Central memory CD4-positive, alpha-beta T cell (primary cell): ENCODE measurements around the gene CHST15.
"Not testable (repeated sequence)": the region's sequence is repeated elsewhere in the genome, so short reads cannot be mapped to it uniquely, and the experiment has no call there.

ENCODE experiments used
- DNase-seq: peaks from one replicate; pipeline ENCODE4 v3.0.0; 2022

CHST15 gene

DNA sequence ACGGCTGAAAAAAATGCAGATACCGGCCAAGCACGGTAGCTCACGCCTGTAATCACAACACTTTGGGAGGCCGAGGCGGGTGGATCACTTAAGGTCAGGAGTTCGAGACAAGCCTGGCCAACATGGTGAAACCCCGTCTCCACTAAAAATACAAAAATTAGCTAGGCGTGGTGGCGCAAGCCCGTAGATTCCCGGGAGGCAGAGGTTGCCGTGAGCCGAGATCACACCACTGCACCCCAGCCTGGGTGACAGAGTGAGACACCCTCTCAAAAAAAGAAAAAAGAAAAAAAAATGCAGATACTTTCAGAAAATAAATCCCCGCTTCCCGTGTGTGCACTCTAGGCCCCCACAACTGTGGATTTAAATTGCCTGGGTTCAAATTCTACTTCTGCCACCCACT is 2.4 kb upstream of the CHST15 start:
- DNase-seq, result not testable (repeated sequence)

DNA sequence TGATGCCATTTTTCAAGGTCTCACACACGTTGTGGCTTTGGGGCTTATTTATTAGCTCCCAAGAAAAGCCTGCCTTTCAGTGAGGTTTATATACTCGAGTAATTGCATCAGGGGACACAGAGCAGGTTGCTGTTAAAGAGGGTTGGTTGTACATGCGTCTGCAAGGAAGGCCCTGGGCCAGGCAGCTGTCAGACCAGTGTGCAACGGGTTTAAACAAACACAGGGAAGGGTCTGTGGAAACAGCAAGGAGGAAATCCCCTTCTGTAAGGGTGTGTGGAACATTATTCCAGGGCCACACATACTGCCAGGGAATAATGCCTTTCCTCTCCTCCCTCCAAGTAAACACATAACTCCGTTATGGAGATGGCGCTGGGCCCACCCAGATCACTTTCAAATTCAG is 1.7 kb upstream of the CHST15 start:
- DNase-seq, result no peak

DNA sequence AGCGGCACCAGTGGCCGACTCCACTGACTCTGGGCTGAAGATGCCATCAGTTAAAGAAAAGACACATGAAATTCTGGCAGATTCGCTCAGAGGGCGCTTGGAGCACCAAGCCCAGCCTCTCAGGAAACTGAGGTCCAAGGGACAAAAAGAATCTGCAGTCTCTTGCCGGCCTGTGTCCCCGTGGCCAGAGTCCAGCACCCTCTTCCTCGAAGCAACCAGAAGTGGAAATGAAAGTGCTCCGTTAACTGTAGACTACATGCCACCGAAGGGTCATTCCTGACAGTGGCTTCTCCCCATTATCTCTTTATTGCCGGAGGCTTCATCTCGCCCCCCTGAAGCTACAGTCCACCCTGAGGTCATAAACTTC is 1.0 kb upstream of the CHST15 start:
- DNase-seq, result no peak

DNA sequence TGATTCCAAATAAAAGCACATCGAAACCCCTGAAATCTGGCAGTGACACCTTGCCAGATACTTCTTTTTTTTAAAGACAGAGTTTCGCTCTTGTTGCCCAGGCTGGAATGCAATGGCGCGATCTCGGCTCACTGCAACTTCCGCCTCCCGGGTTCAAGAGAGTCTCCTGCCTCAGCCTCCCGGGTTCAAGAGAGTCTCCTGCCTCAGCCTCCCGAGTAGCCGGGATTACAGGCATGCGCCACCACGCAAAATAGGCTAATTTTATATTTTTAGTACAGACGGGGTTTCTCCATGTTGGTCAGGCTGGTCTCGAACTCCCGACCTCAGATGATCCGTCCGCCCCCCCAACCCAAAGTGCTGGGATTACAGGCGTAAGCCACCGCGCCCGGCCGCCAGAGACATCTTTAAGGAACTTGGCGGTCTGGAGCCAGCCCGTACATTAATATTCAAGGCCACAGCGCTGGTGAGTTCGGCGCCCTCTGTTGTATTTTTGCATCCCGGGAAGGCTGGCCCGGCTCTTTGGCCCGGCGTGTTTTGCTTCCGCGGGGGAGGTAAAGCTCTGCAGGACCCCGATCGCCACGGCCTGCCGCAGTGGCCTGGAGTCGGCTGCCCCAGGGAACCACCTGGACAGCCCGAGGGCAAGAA is 498 bp upstream of the CHST15 start:
- not testable (repeated sequence) for DNase-seq

DNA sequence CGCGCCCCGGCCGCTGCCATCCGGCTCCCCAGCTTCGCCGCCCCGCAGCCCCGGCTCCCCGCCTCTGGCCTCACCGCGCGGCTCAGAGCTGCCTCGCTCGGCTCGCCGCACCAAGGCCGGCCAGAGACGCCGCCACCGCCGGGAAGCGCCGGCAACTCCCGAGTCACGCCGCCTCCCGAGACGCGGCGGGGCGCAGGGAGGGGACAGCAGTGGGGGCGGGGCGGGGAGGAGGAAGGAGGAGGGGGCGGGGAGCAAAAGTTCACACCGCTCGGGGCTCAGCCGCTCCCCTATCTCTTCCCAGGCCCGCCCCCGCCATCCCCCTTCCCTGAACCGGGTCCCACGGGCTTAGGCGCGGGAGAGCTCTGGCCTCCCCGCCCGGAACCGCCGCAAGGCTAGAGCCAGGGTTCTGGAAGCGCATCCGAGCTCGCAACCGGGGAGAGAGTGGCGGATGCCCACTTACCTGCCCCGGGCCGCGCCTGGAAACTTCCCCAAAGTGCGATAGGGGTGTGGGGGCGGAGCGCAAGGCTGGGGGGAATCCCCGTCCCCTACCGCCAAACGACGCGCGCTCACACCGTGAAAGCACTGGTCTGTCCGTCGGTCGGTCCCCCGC is 1.0 kb downstream of the CHST15 start:
- DNase-seq, result no peak

DNA sequence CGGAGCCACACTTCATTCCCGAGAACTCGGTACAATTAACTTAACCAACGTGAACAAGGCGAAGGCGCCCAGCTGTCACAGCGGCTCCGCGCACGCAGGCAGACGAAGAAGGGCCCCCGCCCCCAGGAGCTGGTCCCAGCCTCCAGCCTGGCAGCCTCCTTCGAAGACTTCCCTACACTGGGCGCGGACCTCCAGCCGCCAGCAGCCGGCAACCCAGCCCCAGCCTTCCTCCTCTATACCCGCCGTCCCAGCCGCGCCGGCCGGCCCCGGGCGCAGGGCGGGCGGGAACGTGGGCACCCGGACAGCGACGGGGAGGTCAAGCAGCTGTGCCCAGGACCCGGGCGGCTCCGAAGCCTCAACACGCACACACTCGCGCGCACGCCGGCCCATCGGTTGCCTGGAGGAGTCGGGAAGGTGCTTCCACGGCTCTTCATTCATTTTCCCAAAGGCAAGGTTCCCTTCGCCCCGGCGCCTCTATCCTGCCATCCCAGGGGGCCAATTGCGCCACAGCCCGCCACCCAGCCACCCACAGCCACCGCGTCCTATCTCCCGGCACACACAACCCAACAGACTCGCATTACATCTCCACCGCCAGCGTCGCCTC is 1.6 kb downstream of the CHST15 start:
- no peak for DNase-seq

DNA sequence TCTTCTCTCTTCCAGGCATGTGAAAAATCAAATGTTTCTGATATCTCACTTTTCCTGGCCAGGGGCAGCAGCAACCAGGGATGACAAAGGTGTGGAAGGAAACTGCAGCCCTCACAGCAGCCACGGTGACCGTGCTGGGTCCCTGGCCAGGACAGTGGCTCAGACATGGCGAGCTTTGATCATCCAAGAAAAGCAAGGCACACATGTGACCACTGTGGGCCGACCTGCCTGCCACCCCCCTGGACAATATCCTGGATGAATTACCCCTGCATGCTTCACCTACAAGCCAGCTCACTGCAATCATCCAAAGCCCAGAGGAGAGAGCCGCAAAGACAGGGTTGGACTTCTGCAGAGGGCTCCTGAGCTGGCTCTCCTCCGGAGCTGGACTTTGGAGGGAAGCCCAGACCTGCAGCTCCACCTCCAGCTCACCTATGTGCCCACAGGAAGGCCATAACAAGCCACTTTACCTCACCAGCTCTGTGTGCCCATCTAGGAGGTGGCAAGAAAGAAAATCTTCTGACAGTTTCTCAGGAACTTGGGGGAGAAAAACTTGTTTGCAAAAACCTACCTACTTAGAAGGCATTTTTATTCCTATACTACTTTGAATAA is 2.7 kb downstream of the CHST15 start:
- no peak for DNase-seq

DNA sequence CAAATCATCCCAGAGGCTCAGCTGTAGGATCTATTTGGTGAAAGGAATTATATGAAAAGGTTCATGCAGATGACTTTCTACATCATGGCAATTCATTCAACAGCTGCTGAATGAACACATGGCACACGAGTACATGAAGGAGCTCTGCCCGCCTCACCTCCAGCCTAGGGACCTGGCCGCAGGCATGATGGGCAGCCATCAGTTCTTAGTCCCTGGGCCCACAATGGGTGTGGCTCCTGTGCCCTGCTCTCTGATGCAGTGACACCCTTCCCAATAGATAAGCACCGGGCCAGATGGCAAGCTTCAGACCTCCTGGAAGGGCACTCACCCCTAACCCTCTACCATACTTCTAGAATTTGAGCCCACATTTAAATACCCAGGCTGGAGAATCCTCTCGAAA is 3.5 kb downstream of the CHST15 start:
- DNase-seq, result no peak

DNA sequence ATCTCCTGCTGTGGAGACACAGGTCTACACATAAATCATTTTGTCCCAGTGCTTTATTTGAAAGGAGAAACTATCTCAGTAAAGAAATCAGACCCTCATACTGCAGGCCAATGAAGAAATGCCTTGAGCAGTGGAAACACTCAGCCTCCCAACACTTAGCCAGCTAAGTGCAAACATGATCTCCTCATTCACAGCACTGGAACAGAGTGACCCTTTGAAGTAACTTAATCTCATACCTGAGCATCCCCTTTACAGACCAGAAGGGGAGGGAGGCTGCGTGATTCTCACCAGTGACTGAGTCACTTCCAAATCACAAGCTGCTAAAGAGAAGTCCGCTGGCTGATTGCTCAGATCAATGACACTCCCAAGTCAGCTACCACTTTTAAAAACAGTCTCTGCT is 4.5 kb downstream of the CHST15 start:
- no peak for DNase-seq

DNA sequence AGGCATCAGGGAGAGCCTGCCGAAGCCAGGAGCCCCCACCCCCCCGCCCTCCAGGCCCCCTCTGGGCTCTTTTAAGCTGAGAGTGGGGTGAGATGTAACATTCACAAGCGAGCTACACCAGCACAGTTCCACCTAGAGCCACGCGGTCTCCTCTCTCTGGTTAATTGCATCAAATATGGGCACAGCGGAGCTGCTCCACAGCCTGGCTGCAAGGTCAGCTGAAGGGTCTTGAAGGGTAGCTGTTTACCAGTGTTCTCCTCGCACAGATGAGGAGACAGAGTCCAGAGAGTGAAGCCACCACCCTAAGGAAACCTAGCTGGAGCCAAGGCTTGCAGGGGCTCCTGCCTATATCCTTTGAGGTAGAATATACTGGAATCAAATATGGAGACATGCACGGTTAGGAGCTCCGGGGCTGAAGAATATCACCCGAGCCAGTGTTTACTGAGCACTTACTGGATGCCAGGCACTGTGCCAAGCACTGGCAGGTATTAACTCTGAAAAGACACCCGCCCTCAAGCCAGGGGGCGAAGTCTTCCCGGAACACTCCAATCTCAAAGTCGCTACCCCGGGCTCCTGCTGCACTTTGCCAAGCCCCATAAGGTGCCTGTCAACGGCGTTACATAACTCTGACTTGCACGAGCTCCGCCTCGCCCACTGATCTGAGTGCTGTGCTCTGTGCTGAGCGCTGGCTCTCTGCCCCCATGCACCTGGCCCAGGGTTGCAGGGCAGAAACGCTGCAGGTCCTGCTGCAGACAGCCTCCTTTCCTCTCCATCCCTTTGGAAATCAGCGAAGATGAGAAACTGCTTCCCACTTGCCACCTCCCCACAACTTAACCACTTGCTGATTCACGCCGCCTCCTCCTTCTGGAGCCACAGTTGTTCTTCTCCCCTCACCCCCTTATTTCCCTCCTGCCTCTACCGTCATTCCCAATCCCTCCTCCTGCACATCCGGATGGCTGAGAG is 5.4 kb downstream of the CHST15 start:
- DNase-seq, result no peak

DNA sequence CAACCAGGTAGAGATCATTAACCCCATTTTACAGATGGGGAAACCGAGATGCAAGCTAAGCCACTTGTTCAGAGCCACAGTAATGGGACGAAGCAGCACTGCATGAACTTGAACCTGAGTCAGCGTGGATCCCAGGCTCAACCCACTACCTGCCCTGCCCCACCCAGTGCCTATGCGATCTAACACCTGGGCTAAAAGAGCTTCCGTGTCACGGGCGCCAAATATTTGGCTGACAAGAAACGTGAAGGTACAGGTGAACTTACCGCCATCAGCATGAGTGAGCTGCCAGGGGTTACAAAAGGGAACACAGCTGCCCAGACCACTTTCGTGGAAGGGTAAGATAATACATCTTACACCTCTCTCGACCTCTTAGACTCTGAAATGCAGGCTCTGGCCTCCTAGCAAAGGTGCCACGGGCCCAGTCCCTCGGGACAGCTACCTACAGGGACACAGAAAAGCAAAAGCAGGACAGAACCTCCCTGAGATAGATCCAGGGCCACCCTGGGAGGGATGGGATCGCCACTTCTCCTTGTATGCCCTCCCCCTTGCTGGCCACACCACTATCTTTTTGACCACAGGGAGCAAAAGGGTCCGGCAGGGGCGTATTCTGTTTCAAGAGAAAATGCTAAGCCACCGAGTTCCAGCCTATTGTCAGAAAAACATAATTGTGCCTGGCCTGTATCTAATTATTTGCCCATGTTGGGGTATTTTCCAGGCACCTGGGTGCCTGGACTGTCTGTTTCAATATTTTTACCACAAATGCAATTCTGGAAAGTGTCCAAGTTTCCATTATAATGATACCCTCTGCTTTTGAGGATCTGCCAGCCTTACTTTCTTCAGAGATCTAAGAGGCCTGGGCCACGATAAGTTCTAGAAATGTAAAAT is 6.4 kb downstream of the CHST15 start:
- DNase-seq, result no peak

DNA sequence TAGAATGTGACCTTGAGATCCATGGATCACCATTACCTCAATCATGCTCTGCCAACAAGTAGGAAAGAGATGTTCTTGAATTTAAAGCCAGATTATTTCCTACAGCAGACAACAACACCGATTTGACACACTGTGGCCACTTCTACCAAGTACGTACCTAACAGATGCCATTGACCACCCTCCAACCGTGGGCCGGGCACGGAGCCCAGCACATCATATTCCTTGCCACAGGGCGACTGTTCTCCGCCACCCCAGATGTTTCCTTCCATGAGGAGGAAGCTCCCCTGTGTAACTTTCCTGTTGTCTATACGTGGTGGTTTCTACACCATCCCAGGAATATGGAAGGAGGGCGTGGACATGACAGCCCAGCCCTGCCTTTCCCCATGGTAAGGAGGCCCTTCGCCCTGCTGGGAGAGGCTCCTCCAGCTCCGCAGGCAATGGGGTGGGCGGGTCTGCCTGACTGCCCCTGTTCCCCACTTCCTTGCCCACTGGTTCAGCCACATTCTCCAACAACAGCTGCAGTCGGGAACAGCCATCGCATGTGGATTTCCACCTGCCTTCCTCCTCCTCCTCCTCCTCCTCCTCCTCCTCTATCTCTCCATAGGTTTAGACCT is 7.2 kb downstream of the CHST15 start:
- no peak for DNase-seq

DNA sequence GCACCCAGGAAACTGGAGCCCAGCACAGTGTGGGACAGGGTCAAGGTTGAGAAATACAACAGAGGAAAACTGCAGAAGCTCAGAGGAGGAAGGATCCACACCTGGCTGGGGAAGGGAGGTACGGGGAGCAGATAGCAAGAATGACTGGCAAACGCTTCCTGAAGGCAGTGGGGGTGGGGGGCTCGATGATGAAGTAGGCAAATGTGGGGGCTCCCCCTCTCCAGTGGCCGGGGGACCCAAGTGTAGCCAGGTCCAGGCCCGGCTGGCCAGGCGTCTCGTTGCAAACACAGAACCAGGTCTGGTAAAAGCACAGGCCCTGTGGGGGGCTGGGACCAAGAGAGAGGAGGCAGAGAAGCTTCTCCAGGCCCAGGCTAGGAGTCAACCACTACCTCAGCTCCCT is 7.7 kb downstream of the CHST15 start:
- no peak for DNase-seq

DNA sequence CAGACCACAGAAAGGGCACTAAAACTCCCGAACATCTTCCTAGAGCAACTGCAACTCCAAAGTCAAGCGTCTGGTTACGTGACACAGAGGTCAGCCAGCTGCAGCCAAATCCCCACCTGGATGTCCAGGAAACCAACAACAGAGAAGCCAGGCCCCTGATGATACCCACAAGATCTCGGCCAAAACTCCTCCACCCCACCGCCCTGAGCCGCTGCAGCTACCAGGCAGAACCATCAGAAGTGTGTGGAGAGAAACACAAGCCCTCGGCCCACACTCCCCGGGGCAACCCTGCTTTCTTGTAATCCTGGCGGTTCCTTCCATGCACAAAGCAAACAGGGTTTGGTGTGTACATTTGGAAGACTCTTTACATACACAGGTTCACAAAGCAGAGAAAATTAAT is 8.7 kb downstream of the CHST15 start:
- no peak for DNase-seq

DNA sequence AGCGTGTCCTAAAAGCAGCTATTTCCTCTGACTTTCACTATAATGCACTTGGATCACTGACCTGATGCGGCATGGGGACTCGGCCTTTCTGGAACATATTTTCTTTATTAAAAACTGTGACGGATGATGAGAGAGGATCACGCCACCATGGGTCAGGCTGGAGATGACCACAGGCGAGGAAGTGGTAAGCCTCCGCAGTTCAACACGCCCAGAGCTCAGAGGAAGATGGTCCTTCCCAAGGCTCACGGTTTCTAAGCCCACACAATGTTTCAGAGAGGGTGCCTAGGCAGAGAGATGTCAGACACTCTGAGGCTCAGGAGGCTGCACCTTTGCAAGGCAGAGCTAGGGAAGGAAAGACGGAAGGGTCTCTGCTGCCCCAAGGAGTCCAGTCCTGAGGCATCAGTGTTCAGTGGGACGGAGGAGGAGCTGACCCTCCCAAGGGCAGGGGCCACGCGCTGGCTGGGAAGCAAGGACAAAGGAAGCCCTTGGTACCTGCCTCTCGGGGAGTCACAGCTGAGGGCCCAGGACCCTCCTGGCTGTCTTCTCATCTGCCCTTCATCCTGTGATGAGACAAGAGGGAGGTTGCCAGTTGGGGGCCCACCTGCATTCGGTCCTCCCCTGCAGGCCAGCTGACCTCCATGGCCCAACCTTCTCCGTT is 9.5 kb downstream of the CHST15 start:
- DNase-seq, result no peak

DNA sequence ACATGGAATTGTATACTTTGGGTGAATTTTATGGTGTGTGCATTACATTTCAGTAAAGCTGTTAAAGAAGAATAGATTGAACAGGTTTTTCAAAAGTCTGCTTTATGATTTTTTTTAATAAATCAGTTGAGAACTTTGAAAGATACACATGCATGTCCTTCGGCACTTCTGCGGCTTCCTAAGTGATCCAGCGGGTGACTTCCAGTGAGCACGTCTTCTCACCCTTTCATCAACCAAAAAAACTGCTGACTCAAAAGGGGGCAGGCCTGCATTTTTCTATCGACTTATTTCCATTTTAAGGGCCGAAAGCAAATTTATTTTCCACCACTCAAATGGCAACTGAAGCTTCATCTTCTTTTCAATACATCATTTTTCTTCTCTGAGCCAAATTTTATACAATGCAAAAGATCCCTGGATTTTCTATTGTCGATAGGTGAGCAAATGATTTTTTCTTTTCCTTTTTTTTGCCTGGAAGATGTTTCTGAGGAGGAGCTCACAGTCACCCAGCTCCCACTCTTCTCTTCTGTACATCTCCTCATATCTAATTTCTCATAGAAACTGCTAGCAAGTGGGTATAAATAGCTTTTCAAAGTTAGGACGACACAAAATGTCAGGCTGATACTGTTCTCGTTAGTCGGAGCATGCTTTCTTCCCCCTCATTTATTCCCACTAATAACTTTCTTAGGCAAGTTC is 10.2 kb downstream of the CHST15 start:
- DNase-seq, result no peak

DNA sequence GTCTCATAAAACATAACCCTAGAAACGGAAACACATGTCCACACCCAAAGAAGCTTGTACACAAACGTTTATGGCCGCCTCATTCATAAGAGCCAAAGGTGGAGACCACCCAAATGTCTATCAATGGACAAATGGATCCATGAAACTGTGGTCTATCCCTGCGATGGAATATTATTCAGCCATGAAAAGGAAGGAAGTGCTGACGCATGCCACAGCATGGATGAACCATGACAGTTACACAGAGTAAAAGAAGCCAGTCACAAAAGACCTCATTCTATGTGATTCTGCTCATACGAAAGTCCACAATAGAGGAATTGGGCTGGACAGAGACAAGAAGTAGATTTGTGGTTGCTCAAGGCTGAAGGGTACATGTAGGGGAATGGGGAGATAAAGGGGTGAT is 10.8 kb downstream of the CHST15 start:
- DNase-seq, result no peak

DNA sequence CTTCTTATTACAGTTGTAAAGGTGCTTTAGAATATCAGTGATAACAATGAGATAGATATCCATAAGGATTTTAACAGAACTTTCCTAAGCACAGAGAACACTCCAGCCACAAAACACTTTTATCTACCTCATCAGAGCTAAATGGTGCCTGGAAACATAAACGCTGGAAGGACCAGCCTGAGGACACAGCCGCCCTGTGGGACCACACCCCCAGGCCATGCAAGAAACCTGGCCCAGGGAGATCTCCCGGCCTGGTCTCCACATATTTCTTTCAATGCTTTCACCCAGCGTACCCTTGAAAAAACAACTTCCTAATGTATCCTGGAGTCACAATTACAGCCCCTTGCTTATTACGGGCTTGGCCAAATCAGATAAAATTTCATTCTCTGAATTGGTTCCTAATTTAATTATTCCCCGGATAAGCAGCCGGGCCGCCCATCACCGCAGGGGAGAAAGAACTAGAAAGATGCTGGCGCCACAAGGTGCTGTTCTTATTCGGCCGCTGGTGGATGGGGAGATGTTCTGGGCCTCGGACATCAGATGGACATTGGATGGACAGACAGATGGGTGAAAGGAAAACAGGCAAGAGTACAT is 11.8 kb downstream of the CHST15 start:
- no peak for DNase-seq

DNA sequence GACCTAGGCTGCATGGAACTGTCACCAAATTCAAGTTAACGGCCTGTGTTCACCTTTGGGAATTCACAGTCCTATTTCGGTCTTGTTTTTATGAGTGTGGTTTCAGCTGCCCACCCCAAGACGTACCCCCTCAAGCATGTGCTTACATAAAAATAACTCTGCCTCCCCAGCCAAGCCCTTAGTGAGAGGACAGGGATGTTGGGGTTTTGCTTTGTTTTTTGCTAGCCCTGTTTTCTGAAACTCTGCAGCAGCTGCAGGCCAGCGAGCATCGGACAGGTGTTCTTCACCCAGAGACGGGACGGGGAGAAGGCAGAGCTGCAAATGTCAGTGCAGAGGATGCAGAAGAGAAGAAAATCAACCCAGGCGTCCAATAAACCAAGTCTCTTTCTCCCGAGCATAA is 13.5 kb downstream of the CHST15 start:
- no peak for DNase-seq

DNA sequence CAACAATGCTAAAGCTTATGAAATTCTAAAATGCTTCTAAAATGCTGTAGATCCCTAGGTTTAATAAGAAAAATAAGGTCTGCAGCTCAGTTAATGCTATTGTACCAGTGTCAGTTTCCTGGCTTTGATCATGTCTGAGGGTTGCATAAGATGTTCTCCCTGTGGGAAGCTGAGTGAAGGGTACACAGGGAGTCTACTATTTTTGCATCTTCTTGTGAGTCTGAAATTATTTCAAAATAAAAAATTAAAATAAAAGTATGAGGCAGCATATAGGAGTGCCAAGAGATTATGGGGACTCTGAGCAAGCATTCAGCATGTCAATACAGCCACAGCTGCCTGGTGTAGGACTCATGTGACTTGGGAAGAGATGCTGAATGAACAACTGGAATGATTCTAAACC is 14.7 kb downstream of the CHST15 start:
- DNase-seq, result no peak
